NOMO-1 treated with DMSO at 0.1 percent for 48 hours (cell line): ENCODE data around the gene OXNAD1.
A peak's percentile ranks its signal among the peaks of the same experiment; 100 is the strongest.

Source experiments
- DNase-seq: peaks from one replicate; lab custom pipeline; 2025; ENCODE audit not compliant: unreplicated experiment; lab: John Stamatoyannopoulos, UW

The OXNAD1 gene, protein sequence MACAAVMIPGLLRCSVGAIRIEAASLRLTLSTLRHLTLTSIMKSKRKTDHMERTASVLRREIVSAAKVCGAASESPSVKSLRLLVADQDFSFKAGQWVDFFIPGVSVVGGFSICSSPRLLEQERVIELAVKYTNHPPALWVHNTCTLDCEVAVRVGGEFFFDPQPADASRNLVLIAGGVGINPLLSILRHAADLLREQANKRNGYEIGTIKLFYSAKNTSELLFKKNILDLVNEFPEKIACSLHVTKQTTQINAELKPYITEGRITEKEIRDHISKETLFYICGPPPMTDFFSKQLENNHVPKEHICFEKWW

DNA sequence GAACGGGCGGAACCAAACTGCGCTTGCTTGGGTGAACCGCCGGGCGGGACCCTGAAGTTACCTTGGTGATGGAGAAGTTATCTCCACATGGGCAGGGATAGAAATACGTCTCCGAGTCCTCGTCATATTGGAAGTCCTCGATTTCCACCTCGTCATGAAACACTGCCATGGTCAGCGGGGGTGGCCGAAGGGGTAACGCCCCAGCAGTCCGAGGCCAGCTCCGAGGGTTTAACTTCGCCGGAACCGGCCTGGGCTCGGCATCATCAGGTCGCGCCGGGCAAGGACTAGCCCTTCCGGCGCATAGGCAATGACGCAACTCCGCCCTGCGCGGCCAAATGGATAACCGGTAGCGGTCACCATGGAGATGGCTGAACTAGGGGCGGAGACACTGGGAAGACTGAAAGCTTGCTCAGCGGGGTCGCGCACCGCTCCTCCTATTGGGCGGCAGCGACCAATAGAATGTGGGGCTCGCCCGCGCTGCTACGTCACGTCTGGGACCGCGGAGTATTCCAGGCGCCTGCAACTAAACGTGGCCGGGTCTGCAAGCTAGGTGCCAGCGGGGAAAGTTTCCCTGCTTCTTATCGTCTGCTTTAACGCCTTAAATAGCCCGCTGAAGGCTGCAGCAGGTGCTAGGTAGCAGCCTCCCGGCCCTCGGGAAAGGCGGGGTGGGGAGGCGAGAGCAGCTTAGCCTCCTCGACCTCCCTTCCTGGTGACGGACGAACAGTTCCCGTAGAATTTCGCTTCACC is at the start of gene OXNAD1, which contains the start of gene DPH3:
Gene OXNAD1, plus strand, starts transcription at position 505 of the 747 bp plus-strand sequence. CDS start 5,741 bp downstream, outside the sequence.
Gene DPH3, minus strand, starts transcription at position 236 of the 747 bp plus-strand sequence. Its CDS starts 67 bp downstream, at position 169.
- DNase-seq = peak; percentile 98

DNA sequence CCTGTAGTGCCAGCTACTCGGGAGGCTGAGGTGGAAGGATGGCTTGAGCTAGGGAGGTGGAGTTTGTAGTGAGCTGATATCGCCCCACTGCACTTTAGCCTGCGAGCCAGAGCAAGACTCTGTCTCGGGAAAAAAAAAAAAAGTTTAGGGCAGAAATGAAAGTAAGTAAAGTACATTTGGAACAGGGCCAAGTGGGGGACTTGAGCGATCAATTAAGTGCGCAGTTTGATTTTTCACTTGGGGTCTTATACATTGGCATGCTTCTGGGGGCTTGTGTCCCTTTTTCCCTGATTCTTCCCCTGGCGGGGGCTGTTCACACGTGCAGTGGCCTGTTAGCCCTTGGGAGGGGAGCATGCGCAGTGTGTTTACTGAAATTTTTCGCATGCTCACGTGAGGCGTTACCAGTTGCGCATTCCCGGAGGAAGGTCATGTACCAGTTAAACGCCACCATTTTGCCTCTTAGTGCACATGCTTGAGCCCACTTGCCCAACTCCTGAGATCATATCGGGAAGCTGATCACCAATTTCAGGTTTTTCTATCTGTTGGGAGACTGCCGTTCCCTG is 48.6 kb upstream of the OXNAD1 start:
- DNase-seq = no peak

DNA sequence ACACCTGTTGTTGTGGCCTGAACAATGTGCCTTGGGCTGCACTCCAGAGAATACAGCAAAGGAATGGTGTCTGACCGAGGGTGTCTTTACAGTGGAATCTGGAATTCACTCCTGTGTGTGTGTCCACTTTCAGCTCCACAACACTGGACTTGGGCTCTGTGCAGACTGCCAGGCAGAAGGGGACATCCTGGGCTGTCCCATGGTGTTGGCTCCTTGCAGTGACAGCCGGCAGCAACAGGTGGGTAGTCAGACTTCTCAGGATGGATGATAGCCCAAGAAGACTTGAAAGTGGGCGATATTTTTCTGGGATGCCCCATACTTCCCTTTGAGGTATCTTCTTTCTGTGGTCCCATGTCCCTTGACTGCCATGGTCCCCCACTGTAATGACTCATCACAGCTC is 45.2 kb upstream of the OXNAD1 start:
- DNase-seq = no peak

DNA sequence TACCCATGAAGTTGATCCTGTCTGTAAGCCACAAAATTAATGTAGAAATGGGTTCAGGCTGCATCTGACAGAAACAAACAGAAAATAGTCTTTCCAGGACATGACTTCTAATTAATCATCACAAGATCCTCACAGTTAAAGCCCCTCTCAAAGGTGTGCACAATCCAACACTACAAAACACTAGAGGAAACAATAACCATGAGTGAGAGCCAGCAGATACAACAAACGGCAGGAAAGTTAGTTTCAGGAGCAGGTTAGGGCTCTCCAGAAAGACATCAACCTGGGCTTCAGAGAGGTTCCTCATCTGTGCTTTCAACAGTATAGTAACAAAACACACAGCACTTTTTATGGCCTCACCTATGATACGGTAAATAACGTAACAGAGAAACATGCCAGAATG is 43.0 kb upstream of the OXNAD1 start:
- no peak for DNase-seq

DNA sequence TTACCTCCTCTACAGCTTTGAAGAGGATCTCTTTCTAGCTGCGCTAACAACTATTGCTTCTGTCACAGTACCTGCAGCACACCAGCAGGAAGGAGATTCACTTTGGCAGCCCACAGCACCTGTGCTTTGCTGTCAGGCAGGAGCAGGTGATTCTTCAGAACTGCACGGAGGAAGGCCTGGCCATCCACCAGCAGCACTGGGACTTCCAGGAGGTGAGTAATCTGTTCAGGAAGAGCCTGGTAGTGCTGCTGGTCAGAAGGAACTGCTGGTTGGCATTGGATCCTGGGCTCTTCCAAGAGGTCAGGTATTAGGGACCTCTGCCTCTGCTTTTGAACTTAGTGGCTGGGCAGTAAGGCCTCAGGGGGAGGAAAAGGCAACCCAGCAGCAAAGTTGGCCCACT is 42.5 kb upstream of the OXNAD1 start:
- no peak for DNase-seq

DNA sequence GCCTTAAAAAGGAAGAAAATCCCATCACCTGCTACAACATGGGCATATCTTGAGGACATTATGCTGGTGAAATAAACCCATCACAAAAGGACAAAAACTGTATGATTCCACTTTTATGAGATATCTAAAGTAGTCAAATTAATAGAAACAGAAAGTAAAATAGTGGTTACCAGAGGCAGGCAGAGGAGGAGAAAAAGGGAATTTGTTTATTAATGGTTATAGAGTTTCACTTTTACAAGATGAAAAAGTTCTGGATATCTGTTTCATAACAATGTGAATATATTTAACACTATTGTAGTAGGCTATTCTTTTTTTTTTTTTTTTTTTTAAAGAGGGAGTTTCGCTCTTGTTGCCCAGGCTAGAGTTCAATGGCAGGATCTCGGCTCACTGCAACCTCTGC is 40.7 kb upstream of the OXNAD1 start:
- no peak for DNase-seq

DNA sequence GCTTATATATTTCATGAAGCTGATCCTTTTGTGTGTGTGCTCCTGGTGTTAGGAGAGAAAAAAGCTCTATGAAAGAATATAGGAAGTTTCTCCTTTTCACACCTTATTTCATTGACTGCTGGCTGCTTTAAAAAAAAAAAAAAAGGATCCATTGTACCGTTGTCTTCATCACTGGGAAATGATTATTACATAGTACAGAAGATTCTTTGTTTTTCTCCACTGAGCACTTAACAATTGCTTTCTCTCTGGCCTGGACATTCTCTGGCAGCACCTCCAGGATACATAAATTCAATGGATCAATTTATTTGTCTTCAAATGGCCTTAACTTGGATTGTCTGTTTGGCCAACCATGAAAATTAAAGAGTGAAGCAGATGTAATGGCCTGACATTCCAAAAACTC is 37.4 kb upstream of the OXNAD1 start:
- no peak for DNase-seq

DNA sequence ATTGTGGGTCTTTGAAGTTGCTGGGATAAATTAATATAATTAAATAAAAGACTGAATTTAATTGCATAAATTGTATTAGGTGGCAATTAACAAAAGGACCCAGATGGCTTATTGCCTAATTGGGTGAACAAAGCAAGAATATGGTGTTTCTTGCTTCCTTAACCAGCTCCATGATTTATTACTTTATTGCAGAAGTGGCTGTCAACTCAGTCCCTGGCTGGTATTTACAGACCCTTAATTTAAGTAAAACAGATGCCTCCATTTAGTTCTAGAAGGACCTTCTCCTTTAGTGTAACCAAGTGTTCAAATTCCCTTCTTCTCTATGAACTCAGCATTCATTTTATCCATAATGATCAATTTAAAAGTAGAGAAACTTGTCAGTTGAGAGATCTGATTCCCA is 35.3 kb upstream of the OXNAD1 start:
- DNase-seq = peak; percentile 73

DNA sequence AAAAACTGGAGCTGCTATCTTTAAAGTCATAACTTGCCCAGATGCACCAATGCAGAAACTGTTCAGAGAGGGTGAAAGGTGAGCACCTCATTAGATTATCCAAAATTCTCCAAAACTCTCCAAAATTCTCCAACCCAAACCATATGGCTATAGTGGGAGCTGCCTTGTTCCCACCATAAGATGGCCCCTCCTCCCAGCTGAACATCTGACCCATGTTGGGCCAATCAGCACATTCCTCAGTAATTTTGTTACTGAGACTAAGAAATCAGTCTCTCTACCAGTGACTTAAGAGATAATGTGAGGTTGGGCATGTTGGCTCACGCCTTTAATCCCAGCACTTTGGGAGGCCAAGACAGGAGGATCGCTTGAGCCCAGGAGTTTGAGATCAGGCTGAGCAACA is 33.0 kb upstream of the OXNAD1 start:
- no peak for DNase-seq

DNA sequence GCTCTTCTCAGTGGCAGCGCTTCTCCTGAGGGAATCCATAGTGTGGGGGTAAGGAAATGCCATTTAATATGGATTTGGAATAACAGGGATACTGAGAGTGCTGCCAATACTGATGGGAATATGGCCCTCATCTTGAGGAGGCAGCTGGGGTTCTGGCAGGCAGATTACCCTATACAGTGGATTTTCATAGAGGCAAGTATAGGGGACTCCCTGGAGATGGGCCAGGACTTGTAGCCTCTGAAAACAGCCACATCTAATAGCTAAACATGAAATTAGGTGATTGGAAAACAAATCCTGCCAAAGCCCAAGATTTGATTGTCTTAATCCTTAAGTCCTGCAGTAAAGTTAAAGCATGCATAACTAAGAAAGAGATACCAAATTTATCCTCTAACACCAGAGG is 31.2 kb upstream of the OXNAD1 start:
- no peak for DNase-seq

DNA sequence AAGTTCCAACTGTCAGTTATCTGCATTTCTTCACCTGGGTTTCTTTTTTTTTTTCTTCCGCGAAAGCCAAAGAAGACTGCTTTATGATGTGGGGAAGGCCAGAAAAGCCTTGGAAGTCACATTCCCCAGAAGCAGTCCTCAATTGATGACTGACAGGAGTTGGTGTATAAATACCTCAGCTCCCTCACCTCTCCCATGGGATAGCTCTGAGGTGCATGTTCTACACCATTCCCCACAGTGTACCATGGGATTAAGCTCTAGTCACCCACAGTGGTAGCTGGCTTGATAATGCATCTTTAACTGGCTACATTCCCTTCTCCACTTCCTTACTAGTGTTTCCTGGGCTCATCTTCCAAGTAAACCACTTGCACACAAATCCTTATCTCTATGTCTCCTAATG is 30.7 kb upstream of the OXNAD1 start:
- no peak for DNase-seq

DNA sequence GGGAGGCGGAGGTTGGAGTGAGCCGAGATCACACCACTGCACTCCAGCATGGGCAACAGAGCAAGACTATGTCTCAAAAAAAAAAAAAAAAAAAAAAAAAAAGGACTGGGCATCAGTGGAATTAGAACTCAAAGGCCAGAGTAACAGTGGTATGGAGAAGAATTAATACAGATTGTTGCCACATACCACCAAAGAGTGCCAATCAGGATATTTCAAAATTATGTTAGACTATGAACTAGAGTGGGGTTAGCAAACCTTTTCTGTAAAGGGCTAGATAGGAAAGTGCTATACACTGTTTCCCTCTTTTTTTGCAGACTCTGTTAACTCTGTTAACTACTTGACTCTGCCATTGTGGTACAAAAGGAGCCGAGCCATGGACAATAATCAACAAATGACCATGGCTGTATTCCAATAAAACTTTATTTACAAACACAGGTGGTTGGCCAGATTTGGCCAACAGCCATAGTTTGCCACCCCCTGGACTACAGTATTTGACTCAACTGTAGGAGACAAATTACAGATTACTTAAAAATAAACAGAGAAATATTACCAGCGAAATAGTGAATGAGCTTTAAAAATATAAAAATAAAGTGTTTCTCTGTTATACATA is 28.9 kb upstream of the OXNAD1 start:
- no peak for DNase-seq

DNA sequence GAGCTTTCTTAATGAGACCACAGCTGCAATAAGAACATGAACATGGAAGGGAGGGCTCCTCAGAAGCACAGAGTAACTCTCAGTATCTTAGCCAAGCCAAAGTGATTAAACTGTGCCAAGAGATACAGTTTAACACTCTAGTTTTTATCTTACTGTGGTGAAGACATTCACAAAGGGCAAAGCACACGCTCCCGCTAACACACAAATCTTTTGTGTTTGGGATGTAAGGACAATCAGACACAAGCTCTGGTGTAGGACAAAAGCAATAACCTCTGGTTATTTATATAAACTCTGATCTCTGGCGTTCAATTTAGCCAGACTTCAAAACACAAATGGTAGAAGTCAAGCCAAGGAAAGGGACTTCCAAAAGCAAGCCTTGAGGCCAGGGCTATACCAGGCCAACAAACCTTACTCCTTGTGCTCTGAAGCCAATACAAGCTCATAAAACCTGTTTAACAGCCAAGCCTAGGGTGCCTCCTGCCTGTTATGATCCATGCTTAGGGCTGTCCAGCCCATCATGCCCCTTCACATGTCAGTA is 28.1 kb upstream of the OXNAD1 start:
- no peak for DNase-seq

DNA sequence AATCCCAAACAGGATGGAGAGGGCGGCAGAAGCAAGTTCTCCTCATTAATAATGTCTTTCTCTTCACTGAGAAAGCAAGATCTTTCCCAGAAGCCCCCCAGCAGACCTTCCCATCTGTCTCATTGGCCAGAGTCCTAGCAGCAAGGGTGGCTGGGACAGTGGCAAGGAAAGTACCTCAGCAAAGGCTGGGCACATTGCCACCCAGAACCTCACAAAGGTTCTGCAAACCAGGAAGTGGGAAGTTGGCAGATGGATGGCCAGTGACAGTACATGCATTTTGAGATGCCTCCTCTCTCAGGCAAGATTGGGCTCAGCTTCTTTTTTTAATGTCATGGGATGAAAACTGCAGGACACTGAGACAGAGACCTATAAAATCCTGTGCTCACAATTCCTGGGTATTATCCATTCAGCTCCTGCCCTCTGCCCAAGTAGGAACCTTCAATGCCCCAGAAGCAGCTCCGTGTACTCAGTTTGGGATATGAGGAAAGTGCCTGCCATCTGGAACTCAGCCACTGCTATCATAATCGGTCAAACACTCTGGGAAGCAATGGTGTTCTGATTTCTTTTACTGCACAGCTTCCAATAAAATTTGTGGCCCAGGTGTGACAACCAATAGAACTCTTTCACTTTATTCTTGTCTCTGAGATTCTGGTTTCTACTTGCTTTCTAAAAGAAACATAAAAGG is 25.8 kb upstream of the OXNAD1 start:
- no peak for DNase-seq

DNA sequence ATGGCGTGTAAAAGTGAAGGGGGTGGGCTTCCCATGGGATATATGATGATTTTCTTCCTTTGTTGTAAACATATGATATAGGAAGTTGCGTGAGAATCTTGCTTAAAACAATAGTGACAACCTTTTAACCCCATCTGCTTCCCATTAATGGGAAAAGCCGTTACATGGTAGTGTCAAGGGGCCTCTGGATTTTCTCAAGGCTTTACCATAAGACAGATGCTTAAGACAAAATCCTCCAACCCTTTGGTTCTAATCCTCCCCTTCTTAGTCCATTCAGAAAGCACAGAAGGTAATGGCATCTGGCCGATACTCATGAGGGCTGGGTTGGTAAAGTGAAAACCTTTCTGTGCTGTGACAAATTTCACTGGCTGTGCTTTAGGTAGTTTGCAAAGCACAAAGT is 25.2 kb upstream of the OXNAD1 start:
- no peak for DNase-seq

DNA sequence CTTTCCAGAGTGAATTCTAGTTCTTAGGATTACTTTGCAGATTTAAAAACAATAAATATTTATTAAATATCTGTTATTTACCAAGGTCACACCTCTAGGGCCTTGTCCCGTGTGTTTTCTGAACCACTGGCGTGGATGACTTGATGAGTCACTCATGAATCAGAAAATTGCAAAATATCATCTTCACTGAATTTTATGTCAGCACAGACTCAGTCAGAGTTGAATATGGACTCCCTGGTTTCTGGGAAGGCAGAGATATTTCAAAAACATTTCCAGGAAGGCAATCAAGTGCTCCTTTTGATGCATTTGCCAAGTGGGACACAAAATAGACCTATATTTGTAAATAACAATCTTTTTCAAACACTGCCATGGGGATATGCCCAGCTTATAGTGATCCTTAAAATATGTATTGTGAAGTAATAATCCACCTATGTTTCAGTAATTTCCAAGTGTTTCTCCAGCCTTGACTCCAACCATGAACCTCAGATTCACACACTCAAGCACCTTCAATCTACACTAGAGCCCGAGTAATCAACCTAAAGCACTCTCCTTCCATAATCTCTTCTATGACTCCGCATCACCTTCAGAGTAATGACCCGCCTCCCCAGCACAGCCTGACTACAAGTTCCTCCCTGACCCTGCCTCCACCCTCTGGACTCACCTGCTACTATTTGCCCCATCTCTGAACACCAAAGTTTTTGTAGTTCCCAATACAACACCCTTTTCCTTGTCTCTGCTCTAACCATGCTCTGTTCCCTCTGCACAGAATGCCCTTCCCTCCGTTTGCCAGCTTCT is 24.6 kb upstream of the OXNAD1 start:
- DNase-seq = peak; percentile 52

DNA sequence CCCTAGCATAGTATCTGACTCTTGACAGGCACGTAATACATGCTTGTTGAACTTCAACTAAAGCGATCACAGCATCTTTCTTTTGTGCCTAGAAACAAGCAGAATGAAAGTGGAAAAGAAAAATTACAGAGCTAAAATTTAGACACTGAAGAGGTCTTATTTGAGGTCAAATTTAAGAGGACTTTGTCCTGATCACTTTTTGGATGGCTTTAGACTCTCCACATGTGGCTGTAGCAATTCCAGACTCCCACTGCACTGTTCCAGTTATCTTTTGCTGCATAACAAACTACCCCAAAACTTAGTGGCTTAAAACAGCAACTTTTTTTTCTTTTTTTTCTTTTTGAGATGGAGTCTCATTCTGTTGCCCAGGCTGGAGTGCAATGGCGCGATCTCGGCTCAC is 23.8 kb upstream of the OXNAD1 start:
- DNase-seq = no peak

DNA sequence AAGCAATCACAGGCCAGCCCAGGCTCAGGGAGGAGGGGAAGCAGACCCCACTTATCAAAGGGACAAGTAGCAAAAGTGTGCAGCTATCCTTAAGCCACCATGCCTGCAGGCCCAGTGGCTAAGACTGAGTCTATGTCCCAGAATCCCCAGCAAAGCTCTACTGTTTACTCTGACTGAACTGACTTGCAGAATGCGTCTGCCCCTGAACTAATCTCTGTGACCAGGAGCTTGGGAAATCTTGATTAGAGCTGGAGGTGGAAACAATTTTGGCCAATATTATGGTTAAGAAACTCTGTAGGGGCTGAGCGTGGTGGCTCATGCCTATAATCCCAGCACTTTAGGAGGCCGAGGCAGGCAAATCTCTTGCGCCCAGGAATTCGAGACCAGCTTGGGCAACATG is 22.8 kb upstream of the OXNAD1 start:
- no peak for DNase-seq

DNA sequence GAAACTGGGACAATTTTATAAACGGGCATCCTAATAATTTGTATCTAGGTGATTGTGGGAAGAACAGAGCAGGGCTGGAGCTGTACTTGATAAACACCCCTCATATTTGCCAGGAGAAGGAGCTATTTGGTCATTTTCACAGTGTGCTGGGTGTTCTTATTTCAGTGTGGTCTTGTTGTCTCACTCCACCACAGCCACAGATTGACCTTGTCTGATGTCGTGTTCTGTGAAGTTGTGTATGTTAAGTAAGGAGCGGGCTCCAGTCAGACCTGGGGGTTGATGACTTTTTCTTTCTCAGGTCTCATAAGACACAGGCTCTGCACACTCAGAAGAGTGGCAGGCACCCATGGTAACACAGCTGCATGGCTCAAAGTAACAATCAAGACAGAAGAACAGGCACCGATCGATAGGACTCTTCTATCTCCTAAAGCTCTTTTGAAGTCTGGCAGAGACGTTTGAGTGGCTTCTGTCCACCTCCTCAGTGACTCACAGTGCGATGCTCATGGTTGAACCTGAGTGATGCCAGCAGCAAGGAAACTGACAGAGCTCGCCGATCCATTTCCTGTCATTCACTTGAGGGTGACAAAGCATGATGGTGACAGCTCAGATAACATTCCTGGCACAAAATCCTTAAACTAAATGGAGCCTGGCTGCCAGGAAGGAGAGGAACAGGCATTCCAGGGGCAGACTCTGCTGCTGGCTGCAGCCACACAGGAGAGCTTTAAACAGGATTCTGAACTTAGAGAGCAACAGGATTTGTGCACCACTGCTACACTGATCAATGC is 21.1 kb upstream of the OXNAD1 start:
- DNase-seq = no peak
